ENCODE data around the gene CISD3. TPM values are rescaled to one million over a fixed set of nuclear protein-coding genes. Genes with fewer than 3 reads are reported as not detected.
A peak's percentile ranks its signal among the peaks of the same experiment; 100 is the strongest.

The CISD3 gene
- polyA plus RNA-seq, 3 donors, result 11.5 to 12.5 (median 11.9) TPM

DNA sequence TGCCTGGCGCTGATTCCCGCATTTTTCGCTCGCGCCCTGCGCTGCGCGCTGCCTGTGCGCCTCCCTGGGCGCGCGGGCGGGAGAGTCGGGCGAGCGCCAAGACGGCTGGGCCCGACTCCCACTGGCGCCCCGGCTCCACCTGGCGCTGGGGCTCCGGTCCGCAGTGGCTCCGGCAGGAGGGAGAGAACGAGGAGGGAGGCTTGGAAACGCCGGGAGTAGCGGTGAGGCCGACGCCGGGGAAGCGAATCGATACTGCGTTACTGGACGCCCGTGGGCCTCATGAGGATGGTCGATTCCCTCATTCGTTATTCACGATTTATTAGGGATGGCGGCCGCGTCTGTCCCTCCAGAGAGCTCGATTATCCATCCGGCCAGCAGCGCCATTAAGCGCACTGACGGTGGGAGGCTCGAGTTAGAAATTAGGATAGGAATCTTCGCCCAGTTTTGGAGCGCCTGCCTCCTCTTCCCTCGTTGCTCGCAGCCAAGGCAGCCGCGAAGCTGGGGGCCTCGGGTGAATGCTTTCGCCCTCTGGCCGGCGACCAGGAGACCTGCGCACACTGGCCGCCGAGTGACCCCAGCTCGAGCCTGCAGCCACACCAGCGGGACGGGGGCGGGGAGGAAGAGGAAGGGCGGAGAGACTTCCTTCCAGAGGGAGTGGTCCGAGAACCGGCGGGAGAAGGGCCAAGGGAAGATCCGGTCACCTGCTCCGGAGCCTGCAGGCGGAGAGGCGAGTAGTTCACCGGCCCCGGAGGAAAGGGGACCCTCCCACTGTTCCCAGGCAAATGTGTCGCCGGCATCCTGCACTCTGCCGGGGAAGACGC lies 19.3 kb downstream of the CISD3 start:
- peak in 4 of 11 donors; percentile 76 to 82 (median 78) for DNase-seq (ENCODE audit: extremely low read depth in 1 of 11, low read depth in 9 of 11, low spot score in 4 of 11)

DNA sequence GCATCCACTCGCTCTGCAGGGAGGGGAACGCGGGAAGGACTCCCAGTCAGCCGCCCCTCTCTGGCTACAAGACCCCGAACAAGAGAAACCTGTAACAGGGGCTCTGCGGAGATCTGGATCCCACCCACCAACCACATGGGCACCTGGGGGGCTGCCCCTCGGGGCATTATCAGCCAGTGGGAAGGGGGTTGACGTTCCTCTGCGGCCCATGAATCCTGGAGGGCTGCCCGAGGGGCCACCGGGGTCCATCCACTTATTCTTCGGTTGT lies 19.8 kb downstream of the CISD3 start:
- DNase-seq (ENCODE audit: extremely low read depth in 1 of 11, low read depth in 9 of 11, low spot score in 4 of 11), result no peak

DNA sequence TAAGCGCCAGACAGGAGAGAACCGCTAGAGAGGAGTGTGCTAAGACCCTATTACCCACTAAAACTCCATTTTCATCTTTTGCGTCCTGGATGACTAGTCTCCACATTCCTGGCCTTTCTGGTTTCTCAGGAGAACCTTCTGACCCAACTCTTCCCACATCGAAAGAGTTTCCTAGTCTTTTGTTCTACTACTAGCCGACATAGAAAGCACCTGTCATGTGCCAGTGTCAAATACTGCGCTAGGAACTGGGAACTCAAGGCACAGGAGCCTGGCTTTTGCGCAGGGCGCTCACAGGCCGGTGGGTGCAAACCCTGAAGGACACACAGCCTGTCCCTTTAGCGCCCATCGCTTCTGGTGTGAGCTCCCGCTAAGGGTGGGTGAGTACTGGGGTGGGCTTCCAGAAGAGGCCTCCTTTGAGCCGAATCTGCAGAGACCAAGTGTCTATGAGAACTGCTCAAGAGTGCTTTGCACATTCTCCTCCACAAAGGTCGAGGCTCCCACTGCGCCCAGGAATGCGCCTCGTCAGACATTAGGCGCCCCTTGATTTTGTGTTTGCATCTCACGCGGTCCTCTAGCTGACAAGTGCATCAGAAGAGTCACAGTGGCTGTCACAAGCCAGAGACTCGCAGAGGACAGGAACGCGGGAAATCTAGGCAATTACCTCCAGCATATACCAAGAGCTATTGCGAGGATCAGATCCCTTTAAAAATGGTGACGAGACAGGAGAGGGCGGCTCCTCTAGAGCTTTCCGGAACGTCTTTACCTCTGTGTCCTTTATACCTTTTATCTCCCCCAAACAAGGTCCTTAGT lies 20.4 kb downstream of the CISD3 start:
- no peak for DNase-seq (ENCODE audit: extremely low read depth in 1 of 11, low read depth in 9 of 11, low spot score in 4 of 11)

DNA sequence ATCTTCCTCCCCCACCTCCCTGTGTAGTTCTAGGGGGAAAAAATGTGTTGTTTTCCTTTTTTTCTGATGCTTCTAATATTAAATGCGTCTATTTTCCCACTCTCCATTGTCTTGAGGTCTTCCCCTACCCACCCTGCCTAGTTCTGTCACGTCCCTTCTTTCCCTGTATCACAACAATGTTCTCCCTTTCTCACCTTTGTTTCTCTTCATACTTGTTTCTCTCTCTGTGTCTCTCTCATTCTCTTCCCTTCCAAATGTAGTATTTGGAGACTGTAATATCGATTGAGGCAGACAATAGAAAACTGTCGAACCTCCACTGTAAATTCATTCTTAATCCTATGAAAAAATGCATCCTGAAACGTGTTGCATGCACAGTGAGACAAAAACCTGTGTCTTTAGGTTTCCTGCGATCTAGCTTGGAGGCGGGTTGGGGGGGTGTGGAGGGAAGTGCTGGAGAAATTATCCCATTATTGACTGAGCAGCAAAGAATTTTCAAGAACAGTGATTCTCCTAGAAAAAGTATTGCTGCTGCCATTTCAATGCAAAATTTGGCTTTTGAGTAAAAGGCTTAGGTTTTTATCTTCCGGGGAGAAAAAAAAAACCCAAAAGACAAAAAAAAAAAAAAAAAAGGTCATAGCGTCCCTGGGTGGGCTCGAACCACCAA lies 21.1 kb downstream of the CISD3 start:
- DNase-seq (ENCODE audit: extremely low read depth in 1 of 11, low read depth in 9 of 11, low spot score in 4 of 11), result no peak

DNA sequence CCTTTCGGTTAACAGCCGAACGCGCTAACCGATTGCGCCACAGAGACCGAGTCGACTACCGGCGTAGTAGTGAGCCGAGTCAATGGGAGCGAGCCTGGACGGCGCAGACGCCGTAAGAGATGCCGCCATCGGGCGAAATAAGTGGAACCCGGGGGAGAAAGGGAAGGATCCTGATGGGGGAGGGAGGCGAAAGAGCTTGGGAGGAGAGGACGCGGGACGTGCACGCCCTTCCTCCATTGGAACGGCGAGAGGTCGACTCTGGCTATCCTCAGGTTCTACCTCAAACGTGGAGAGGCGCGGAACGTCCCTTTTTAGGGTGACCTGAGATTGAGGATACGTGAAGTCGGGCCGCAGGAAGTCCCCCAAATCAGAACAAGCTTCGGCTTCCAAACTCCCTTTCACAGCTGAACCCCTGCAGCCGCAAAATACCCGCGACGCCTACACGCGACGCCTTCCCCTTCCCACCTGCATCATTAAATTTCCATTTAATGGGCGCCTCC lies 21.7 kb downstream of the CISD3 start:
- DNase-seq (ENCODE audit: extremely low read depth in 1 of 11, low read depth in 9 of 11, low spot score in 4 of 11), result peak in 7 of 11 donors; percentile 77 to 87 (median 80)

DNA sequence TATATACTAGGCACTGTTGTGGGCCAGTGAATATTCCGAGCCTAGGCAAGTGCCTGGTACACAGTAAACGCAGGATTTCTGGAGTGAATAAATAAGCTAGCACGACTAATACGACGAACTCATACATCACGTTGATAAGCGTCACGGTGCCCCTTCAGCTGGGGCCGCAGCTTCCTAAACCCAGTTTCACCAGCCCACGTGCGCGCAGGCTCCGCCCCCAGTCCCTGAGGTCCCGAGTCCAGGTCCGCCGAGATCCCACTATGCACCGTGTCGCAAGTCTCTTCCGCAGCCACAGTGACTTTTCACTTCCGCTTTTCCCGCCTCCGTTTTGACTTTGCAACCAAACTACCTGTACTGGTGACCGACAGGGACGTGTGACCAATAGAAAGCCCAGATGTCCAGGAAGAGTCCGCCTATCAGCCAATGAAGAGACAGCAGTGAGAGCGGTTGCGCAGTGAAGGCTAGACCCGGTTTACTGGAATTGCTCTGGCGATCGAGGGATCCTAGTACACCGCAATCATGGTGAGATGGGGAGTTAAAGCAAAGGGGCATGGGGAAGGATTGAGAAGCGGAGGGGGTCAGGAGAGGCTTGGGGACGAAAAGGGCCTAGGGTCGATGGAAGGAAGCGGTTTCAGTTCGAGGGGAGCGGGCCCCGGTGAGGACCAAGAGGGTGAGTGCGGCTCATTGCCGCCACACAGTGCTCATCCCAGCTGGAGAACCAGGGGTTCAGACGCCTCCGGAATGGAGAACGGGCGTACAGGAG lies 22.3 kb downstream of the CISD3 start, which contains the start of gene PSMB3:
Gene PSMB3, plus strand, starts transcription at position 434 of the 763 bp plus-strand sequence. Its CDS starts 86 bp downstream, at position 520.
- DNase-seq (ENCODE audit: extremely low read depth in 1 of 11, low read depth in 9 of 11, low spot score in 4 of 11), result peak; percentile 94 to 100 (median 98)

DNA sequence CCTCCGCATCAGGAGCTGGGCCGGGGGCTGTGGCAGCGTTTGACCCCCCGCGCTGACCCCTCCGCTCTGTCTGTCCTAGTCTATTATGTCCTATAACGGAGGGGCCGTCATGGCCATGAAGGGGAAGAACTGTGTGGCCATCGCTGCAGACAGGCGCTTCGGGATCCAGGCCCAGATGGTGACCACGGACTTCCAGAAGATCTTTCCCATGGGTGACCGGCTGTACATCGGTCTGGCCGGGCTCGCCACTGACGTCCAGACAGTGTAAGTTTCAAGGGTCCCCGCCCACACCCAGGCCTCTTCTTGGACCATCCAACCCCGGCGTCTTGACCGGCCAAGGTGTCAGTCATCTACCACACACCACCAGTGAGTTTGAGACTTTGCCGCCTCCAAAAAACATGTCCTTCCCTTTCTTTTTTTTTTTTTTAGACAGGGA lies 22.9 kb downstream of the CISD3 start:
- no peak for DNase-seq (ENCODE audit: extremely low read depth in 1 of 11, low read depth in 9 of 11, low spot score in 4 of 11)

DNA sequence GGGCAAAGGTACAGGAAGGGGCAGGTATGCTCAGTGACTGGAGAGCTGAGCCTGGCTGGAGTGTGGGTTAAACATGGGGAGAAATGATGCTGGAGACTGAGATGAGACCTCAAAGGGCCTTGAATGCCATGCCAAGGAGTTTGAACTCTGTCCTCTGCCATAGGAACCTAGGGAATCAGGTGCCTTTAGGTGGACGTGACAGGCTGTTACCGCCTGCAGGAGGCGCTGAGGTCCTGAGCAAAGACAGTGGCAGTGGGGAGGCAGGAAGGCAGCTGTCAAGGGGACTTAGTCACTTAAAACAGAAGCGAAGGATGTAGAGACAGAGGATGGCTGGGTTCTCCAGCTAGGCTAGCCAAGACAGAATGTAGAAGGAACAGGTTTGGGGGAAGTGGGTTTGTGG lies 31.5 kb downstream of the CISD3 start:
- no peak for DNase-seq (ENCODE audit: extremely low read depth in 1 of 11, low read depth in 9 of 11, low spot score in 4 of 11)

DNA sequence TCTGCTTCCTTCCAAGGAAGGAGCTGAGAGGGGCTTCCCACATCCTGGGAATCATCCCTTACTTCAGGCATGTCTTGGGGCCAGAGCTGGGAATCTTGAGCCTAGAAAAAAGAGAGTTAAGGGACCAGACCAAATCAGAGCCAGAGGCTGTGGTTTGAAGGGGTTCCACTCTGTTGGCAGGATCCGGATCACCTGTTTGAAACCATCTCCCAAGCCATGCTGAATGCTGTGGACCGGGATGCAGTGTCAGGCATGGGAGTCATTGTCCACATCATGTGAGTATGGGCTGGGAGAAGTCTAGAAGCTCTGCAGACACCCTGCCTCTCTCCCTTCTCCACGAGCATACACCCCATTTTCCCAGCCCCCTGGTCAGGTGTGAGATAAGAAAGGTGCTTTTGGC lies 32.1 kb downstream of the CISD3 start:
- DNase-seq (ENCODE audit: extremely low read depth in 1 of 11, low read depth in 9 of 11, low spot score in 4 of 11), result no peak

DNA sequence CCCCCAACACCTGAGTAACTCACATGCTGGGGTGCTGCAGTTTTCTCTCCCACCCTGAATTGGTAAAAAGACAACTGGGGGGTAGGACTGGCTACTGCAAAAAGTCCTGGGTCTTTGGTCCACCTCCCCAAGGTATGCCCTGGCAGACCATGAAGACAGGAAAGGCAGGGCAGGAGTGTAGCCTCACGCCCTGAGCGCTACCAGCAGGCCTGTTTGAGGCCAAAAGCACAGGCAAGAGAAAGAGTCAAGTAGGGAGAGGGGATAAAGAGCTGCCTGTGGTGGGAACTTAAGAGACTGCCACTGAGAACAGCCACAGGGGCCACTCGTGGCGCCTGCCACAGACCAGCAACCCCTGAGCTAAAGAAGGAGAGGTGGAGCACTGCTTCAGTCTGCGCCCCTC lies 36.2 kb downstream of the CISD3 start:
- no peak for DNase-seq (ENCODE audit: extremely low read depth in 1 of 11, low read depth in 9 of 11, low spot score in 4 of 11)

DNA sequence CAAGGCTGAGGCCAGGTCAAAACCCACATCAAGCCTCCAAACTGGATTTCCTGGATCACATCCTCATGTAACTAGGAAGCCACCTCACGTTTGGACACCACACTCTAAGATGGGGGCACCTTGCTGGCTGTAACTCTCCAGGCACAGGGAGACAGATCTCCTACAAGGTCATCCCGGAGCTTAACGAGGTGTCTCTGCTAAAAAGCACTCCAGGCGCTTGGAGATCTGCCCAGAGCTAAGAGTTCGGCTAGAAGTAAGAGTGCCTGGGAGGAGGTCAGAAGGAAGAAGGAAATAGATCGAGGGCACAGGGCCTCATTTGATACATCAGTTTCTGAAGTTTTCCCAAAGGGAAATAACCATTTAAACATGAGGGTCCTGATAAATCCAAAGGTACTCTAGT lies 38.3 kb downstream of the CISD3 start:
- DNase-seq (ENCODE audit: extremely low read depth in 1 of 11, low read depth in 9 of 11, low spot score in 4 of 11), result no peak

DNA sequence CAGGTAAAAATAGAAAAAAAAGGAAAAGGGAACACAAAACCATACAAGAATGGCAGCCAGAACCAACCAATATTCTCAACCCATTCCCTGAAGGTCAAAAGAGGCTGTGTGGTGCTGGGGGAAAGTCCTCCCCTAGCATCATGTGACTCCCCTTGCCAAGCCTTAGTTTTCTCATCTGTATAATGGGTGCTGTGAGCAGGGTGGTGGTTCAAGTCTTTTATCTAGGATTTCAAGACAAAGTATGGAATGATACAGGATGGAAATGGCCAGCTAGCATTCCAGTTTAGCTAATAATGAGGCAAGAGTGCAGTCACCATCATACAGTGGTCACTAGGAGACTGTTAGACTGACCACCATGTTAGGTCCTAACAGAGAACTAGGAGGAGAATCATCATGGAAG lies 43.1 kb downstream of the CISD3 start:
- DNase-seq (ENCODE audit: extremely low read depth in 1 of 11, low read depth in 9 of 11, low spot score in 4 of 11), result no peak

DNA sequence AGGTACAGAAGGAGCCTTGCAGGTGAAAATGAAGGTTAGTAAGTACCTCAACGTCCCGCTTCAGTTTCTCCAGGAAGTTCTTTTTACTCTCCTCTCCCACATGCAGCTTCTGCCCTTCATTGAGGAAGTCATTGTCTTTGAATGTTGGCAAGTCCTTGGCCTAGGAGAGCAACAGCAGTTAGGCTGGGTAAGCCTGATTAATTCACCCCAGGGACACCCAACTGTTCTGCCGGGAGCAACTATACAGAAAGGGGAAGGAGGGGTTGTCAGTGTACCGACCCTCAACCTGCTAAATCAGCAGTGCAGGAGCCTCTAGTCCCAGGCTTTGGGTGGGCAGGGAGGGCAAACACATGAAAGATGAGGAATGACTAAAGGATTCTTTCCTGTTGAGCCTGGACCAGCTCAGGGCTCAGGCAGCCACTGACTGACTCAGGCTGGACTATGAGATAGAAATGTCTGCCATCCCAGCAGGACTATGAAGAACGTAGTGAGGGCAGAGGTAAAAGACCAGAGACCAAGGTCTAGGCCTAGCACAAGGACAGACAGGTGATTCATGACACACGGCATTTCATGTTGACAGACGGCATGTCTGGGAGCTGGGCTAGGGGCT lies 47.6 kb downstream of the CISD3 start:
- no peak for DNase-seq (ENCODE audit: extremely low read depth in 1 of 11, low read depth in 9 of 11, low spot score in 4 of 11)

DNA sequence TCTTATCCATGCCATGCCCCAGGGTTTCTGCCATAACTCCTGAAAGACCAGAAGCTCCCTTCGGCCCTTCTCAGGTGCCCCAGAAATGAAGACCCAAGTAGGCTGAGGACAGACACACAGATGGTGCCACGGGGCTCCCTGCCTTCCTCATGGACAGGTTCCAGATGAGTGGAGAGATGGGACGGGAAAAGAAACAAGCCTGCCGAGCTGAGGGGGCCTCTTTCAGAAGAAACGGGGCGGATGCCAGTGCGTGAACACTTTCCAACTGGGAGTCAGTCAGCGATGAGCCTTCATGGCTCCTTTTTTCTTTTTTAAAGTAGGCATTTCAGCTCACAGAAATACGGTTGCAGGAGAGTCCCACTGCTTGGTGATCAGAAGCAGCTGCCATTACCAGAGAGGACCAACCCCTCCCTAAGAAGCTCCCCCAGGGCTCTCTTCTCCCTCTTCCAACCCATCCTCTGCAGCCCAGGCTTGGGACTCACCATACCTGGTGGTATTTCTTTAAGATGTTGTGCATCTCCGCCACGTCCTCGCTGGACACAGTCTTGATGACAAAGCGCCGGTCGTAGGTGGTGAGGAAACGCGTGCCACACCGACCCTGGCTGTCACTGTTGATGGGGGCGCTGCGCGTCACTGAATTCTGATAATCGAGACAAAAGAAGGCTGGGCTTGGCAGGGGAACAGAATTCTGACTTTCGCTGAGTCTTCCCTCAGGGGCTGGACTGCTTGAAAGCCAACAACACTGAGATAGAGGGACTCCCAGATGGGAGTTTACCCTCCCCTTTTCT lies 50.0 kb downstream of the CISD3 start:
- DNase-seq (ENCODE audit: extremely low read depth in 1 of 11, low read depth in 9 of 11, low spot score in 4 of 11), result no peak

DNA sequence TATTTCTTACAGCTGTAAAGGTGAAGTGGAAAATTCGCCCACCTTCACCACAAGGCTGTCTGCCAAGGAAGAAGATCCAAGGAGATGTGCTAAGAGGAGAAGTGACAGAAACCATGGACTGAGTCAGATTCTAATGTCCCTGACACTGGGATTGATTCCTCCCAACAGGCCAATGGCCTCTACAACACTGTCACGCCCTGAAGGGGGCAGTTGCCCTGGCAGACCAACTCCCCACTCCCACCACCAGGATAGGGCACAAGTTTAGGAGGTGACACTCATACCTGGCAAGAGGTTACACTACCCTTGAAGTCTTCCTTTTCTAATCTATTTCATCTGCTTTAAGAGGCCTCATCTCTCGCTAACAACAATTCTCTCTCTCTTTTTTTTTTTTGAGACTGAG lies 53.1 kb downstream of the CISD3 start:
- no peak for DNase-seq (ENCODE audit: extremely low read depth in 1 of 11, low read depth in 9 of 11, low spot score in 4 of 11)
